Natural killer cell (primary cell): ENCODE measurements around the gene MAML3. TPM values are rescaled to one million over a fixed set of nuclear protein-coding genes. Genes with fewer than 3 reads are reported as not detected.

ENCODE experiments used
- ATAC-seq, 3 donors: fragments of 150-1000 bp in 2 of 3; fragments of 200-7000 bp in 1 of 3; cut with Tn5 transposase; 1 replicate in 1 of 3; 2 replicates in 2 of 3; pipeline ENCODE4 v1.10.0; 2021; ENCODE audit warnings: mild to moderate bottlenecking in 2 of 3, moderate library complexity in 2 of 3
- DNase-seq, 2 donors: peaks; one replicate each; pipeline versions ENCODE4 v3.0.0 to v3.0.0-alpha.2; 2013 to 2021; ENCODE audit warnings: mixed read lengths in 1 of 2
- H3K27ac ChIP-seq: one replicate; pipeline ENCODE4 v1.5.1; 2013; ENCODE audit warnings: mild to moderate bottlenecking, low read length
- H3K27me3 ChIP-seq: one replicate; pipeline ENCODE4 v1.6.1; 2013; ENCODE audit warnings: low read length; ENCODE audit not compliant: control insufficient read depth, insufficient read depth
- H3K36me3 ChIP-seq: one replicate; pipeline ENCODE4 v1.6.1; 2013; ENCODE audit warnings: low read length; ENCODE audit not compliant: control insufficient read depth, insufficient read depth
- H3K4me1 ChIP-seq: one replicate; pipeline ENCODE4 v1.6.1; 2013; ENCODE audit warnings: low read length; ENCODE audit not compliant: control insufficient read depth, insufficient read depth
- H3K4me3 ChIP-seq: one replicate; pipeline ENCODE4 v1.5.1; 2013; ENCODE audit warnings: low read length
- H3K9me3 ChIP-seq: one replicate; pipeline ENCODE4 v1.6.1; 2013; ENCODE audit warnings: low read length; ENCODE audit not compliant: control insufficient read depth, insufficient read depth
- H3K27ac Mint-ChIP-seq, 2 donors: one replicate each; pipeline ENCODE4 v1.8.0; 2022; ENCODE audit warnings: mild to moderate bottlenecking in 2 of 2, mixed read lengths in 2 of 2, moderate library complexity in 1 of 2
- H3K27me3 Mint-ChIP-seq, 2 donors: one replicate each; pipeline ENCODE4 v1.8.0; 2022; ENCODE audit warnings: low read depth in 2 of 2, mixed read lengths in 2 of 2
- H3K36me3 Mint-ChIP-seq: one replicate; pipeline ENCODE4 v1.8.0; 2022; ENCODE audit warnings: mixed read lengths
- H3K4me1 Mint-ChIP-seq, 2 donors: one replicate each; pipeline ENCODE4 v1.8.0; 2022; ENCODE audit warnings: mixed read lengths in 2 of 2
- H3K4me3 Mint-ChIP-seq: one replicate; pipeline ENCODE4 v1.8.0; 2022; ENCODE audit warnings: mild to moderate bottlenecking, moderate library complexity, mixed read lengths
- H3K9me3 Mint-ChIP-seq, 2 donors: one replicate each; pipeline ENCODE4 v1.8.0; 2022; ENCODE audit warnings: mixed read lengths in 2 of 2
- CTCF ChIP-seq: fragments of 200-600 bp; IDR thresholded peaks from one replicate; pipeline ENCODE4 v1.8.0; 2022; ENCODE audit warnings: antibody characterized with exemption
- WGBS: methylation state at CpG from one replicate; pipeline ENCODE4 v1.1.7; 2013; ENCODE audit warnings: missing lambda C conversion rate; ENCODE audit not compliant: insufficient coverage; 5-methylcytosine and 5-hydroxymethylcytosine counted together
- intact Hi-C: fragments of 100-400 bp; cut with micrococcal nuclease; formaldehyde crosslinking; loops from one replicate; pipeline ENCODE4 v1.14.2; 2022
- total RNA-seq, 4 donors: library from RNA; stranded (reverse); fragments of 120-200 nt in 1 of 4; gene quantifications; one replicate each; pipeline versions ENCODE4 v1.2.3 to v1.2.4, GENCODE V29; 2013 to 2022

MAML3 gene
- total RNA-seq, 3 donors from 2014 or later (not counting 1 experiment from before 2014, with no cell fraction given), result 1.7 to 5.6 (median 2.8) TPM

GRCh38 chr4:139872274-139872673 is 281.7 kb downstream of the MAML3 start:
- peak; percentile 70 to 83 (median 83) for ATAC-seq
- Histone ChIP-seq H3K27ac (no peak overlapping the region), H3K4me1 (peaks cover 10% of the 10 kb centered on the region), H3K4me3 (no peak overlapping the region), H3K9me3 (no peaks in the 10 kb centered on the region), H3K27me3 (no peaks in the 10 kb centered on the region), H3K36me3 (no peaks in the 10 kb centered on the region)
- Mint-ChIP-seq H3K27ac (peak overlapping the region in 1 of 2 donors; percentile 58), H3K4me3 (no peak overlapping the region), H3K36me3 (no peaks in the 10 kb centered on the region), H3K9me3 (no peaks in the 10 kb centered on the region), H3K27me3 (peaks cover 0 to 2% of the 10 kb centered on the region in 2 donors), H3K4me1 (peaks cover 24 to 28% of the 10 kb centered on the region in 2 donors)
- no peak for DNase-seq
- no peak for TF ChIP-seq CTCF
- intact Hi-C loops, result no loop called here
- WGBS, result 49% methylated on average over 2 of the region's 2 CpGs

GRCh38 chr4:139869810-139870209 is 284.2 kb downstream of the MAML3 start:
- TF ChIP-seq CTCF, result no peak
- Mint-ChIP-seq H3K9me3 (no peaks in the 10 kb centered on the region), H3K27ac (no peak overlapping the region), H3K4me1 (peaks cover 12 to 16% of the 10 kb centered on the region in 2 donors), H3K36me3 (no peaks in the 10 kb centered on the region), H3K27me3 (peaks cover 0 to 2% of the 10 kb centered on the region in 2 donors), H3K4me3 (no peak overlapping the region)
- DNase-seq (no peak), ATAC-seq (no peak)
- intact Hi-C loops, result no loop called here
- Histone ChIP-seq H3K27me3 (no peaks in the 10 kb centered on the region), H3K4me3 (no peak overlapping the region), H3K27ac (no peak overlapping the region), H3K9me3 (no peaks in the 10 kb centered on the region), H3K4me1 (peaks cover 4% of the 10 kb centered on the region), H3K36me3 (no peaks in the 10 kb centered on the region)
- 95% methylated on average over 4 of the region's 4 CpGs for WGBS

- intact Hi-C loops, result no loop called here
- 90% methylated on average over 11 of the region's 13 CpGs for WGBS
These were observed 287.6 kb downstream of the MAML3 start for GRCh38 chr4:139866276-139866962.

More at GRCh38 chr4:139866276-139866962, 287.6 kb downstream of the MAML3 start:
- Mint-ChIP-seq H3K27me3 (peaks cover 0 to 4% of the 10 kb centered on the region in 2 donors), H3K4me3 (no peak overlapping the region), H3K9me3 (no peaks in the 10 kb centered on the region), H3K27ac (no peak overlapping the region), H3K36me3 (no peaks in the 10 kb centered on the region), H3K4me1 (peaks cover 0 to 3% of the 10 kb centered on the region in 2 donors)
- no peak for TF ChIP-seq CTCF
- no peak overlapping the region for H3K27ac ChIP-seq
- no peak overlapping the region for H3K4me3 ChIP-seq
- H3K9me3 ChIP-seq, result no peaks in the 10 kb centered on the region
- H3K36me3 ChIP-seq, result no peaks in the 10 kb centered on the region
- DNase-seq, result no peak
- H3K4me1 ChIP-seq, result no peaks in the 10 kb centered on the region
- H3K27me3 ChIP-seq, result no peaks in the 10 kb centered on the region
- no peak for ATAC-seq
